HepG2 (cell line): Measurements from ENCODE around the gene IRAK2. TPM values are rescaled to one million over a fixed set of nuclear protein-coding genes. Genes with fewer than 3 reads are reported as not detected.

Experiments
- BRCA1 ChIP-seq: sonication (generic); formaldehyde crosslinking; IDR thresholded peaks from 2 replicates; pipeline ENCODE4 v1.4.0; 2020; ENCODE audit warnings: missing genetic modification reagents
- CENPBD1 ChIP-seq: sonication (generic); formaldehyde crosslinking; IDR thresholded peaks from 2 replicates; pipeline ENCODE4 v1.8.0; 2022; ENCODE audit warnings: missing genetic modification reagents, low read depth, mild to moderate bottlenecking, borderline replicate concordance
- ELF3 ChIP-seq: IDR thresholded peaks from 2 replicates; pipeline ENCODE4 v1.6.1; 2016; ENCODE audit warnings: missing genetic modification reagents, missing compliant biosample characterization
- GATAD1 ChIP-seq: IDR thresholded peaks from 2 replicates; pipeline ENCODE4 v1.6.1; 2016; ENCODE audit warnings: missing genetic modification reagents, missing compliant biosample characterization
- GMEB1 ChIP-seq: sonication (generic); formaldehyde crosslinking; IDR thresholded peaks from 2 replicates; pipeline ENCODE4 v1.5.1; 2020; ENCODE audit warnings: missing genetic modification reagents, mild to moderate bottlenecking, borderline replicate concordance
- HBP1 ChIP-seq: IDR thresholded peaks from 2 replicates; pipeline ENCODE4 v1.6.1; 2016; ENCODE audit warnings: low read depth, control low read depth
- HIVEP1 ChIP-seq: sonication (generic); formaldehyde crosslinking; IDR thresholded peaks from 2 replicates; pipeline ENCODE4 v1.4.0; 2020; ENCODE audit warnings: mild to moderate bottlenecking, missing genetic modification reagents
- HNRNPH1 ChIP-seq: fragments of 200-400 bp; formaldehyde crosslinking; optimal IDR thresholded peaks from 2 replicates; pipeline ENCODE3; 2017; ENCODE audit warnings: mild to moderate bottlenecking, low read depth, low read length
- JUND ChIP-seq: sonication (generic); formaldehyde crosslinking; IDR thresholded peaks from 2 replicates; pipeline ENCODE4 v1.8.0; 2022; ENCODE audit warnings: mild to moderate bottlenecking, missing genetic modification reagents
- MAFF ChIP-seq: IDR thresholded peaks from 2 replicates; pipeline ENCODE4 v1.6.1; 2011; ENCODE audit warnings: low read depth, low read length, improper control_type of control experiment
- MAX ChIP-seq: IDR thresholded peaks from 2 replicates; pipeline ENCODE4 v1.6.1; 2012; ENCODE audit warnings: inconsistent platforms
- MBD4 ChIP-seq: IDR thresholded peaks from 2 replicates; pipeline ENCODE4 v1.6.1; 2012; ENCODE audit warnings: low read length, inconsistent platforms, borderline replicate concordance
- PHB2 ChIP-seq: fragments of 450-650 bp; IDR thresholded peaks from 2 replicates; pipeline ENCODE4 v1.6.1; 2018; ENCODE audit not compliant: partially characterized antibody
- RBFOX2 ChIP-seq: fragments of 200-400 bp; formaldehyde crosslinking; IDR thresholded peaks from 2 replicates; pipeline ENCODE4 v1.6.1; 2017; ENCODE audit warnings: low read depth, mild to moderate bottlenecking, low read length
- RCOR2 ChIP-seq: IDR thresholded peaks from 2 replicates; pipeline ENCODE4 v1.6.1; 2016; ENCODE audit warnings: missing biosample characterization, missing genetic modification reagents
- SMARCE1 ChIP-seq: fragments of 450-650 bp; IDR thresholded peaks from 2 replicates; pipeline ENCODE4 v1.6.1; 2017; ENCODE audit warnings: borderline replicate concordance
- TAF15 ChIP-seq: fragments of 200-400 bp; formaldehyde crosslinking; IDR thresholded peaks from one replicate; pipeline ENCODE4 v1.6.1; 2018; ENCODE audit warnings: mild to moderate bottlenecking, low read depth, low read length; ENCODE audit not compliant: poor library complexity, severe bottlenecking
- TP53 ChIP-seq: sonication (generic); formaldehyde crosslinking; conservative IDR thresholded peaks from 2 replicates; pipeline ENCODE4 v1.4.0; 2020; ENCODE audit warnings: missing genetic modification reagents
- U2AF2 ChIP-seq: fragments of 200-400 bp; formaldehyde crosslinking; IDR thresholded peaks from 2 replicates; pipeline ENCODE4 v1.6.1; 2017; ENCODE audit warnings: low read depth, mild to moderate bottlenecking, low read length
- ZKSCAN1 ChIP-seq: fragments of 150-350 bp; IDR thresholded peaks from 2 replicates; pipeline ENCODE4 v1.6.1; 2014; ENCODE audit warnings: low read length
- ZNF264 ChIP-seq: sonication (generic); formaldehyde crosslinking; IDR thresholded peaks from 2 replicates; pipeline ENCODE4 v1.4.0; 2020; ENCODE audit warnings: missing genetic modification reagents
- ZNF879 ChIP-seq: sonication (generic); formaldehyde crosslinking; IDR thresholded peaks from 2 replicates; pipeline ENCODE4 v1.8.1; 2023; ENCODE audit warnings: missing genetic modification reagents
- polyA plus RNA-seq, 8 experiments: library from polyadenylated mRNA; depleted of rRNA in 3 of 8; stranded (reverse) in 7 of 8; unstranded in 1 of 8; fragments of >200 nt; fragmentation: Illumina TruSeq in 4 of 8; extraction: Trizol in 4 of 8; gene quantifications; 2 replicates each; pipeline versions ENCODE4 v1.2.1 to v1.2.3, GENCODE V29; 2011 to 2016; ENCODE audit warnings: low read depth in 4 of 8, missing spikeins in 1 of 8, mixed read lengths in 1 of 8; ENCODE audit not compliant: insufficient read depth in 1 of 8
- total RNA-seq, 5 experiments: library from RNA; depleted of rRNA; stranded (reverse); fragments of >200 nt; fragmentation: Illumina TruSeq; extraction: Trizol; gene quantifications; 2 replicates each; pipeline ENCODE4 v1.2.3, GENCODE V29; 2016; ENCODE audit warnings: low read depth in 1 of 5
- TF ChIP-seq, protein P1 (sequence below): sonication (generic); formaldehyde crosslinking; IDR thresholded peaks from 2 replicates; pipeline ENCODE4 v1.5.0; 2020; ENCODE audit warnings: missing genetic modification reagents
- TF ChIP-seq, protein P2 (sequence below): sonication (generic); formaldehyde crosslinking; IDR thresholded peaks from 2 replicates; pipeline ENCODE4 v1.5.0; 2020; ENCODE audit warnings: mild to moderate bottlenecking, missing genetic modification reagents, borderline replicate concordance

IRAK2 gene
- total and polyA plus RNA-seq, 2 of the 13 experiments (the other 11 are each of a cell fraction or from before 2014, with no cell fraction given): 13.1 to 23.3 TPM

- no peak for TF ChIP-seq MBD4
- no peak for TF ChIP-seq TAF15
- peak; percentile 59; the same call in 1 of the 2 replicates for TF ChIP-seq ZNF264 (CRISPR knock-in tag)
- no peak for TF ChIP-seq BRCA1 (CRISPR knock-in tag)
- TF ChIP-seq, protein P1, sequence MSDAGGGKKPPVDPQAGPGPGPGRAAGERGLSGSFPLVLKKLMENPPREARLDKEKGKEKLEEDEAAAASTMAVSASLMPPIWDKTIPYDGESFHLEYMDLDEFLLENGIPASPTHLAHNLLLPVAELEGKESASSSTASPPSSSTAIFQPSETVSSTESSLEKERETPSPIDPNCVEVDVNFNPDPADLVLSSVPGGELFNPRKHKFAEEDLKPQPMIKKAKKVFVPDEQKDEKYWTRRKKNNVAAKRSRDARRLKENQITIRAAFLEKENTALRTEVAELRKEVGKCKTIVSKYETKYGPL (CRISPR knock-in tag): no peak
- TF ChIP-seq ZKSCAN1: no peak
- no peak for TF ChIP-seq U2AF2
- no peak for TF ChIP-seq HNRNPH1
- TF ChIP-seq GMEB1 (CRISPR knock-in tag): no peak; the same call in 1 of the 2 replicates
- TF ChIP-seq MAFF: no peak
- no peak for TF ChIP-seq CENPBD1 (CRISPR knock-in tag)
- peak; percentile 49; the same call in 1 of the 2 replicates for TF ChIP-seq GATAD1 (CRISPR knock-in tag)
- 0 out of 2 replicates have a peak, but pooled peaks have one; percentile 47 for TF ChIP-seq TP53 (CRISPR knock-in tag)
- no peak for TF ChIP-seq SMARCE1
- no peak for TF ChIP-seq ZNF879 (CRISPR knock-in tag)
- no peak; the same call in 1 of the 2 replicates for TF ChIP-seq MAX
- no peak for TF ChIP-seq PHB2
- TF ChIP-seq RCOR2: peak; percentile 40; the same call in 1 of the 2 replicates
- TF ChIP-seq HBP1 (CRISPR knock-in tag): peak; percentile 59; the same call in 1 of the 2 replicates
- peak; percentile 61 for TF ChIP-seq ELF3
- no peak for TF ChIP-seq JUND (CRISPR knock-in tag)
- TF ChIP-seq HIVEP1 (CRISPR knock-in tag): 0 out of 2 replicates have a peak, but pooled peaks have one; percentile 24
- no peak for TF ChIP-seq RBFOX2
- TF ChIP-seq, protein P2, sequence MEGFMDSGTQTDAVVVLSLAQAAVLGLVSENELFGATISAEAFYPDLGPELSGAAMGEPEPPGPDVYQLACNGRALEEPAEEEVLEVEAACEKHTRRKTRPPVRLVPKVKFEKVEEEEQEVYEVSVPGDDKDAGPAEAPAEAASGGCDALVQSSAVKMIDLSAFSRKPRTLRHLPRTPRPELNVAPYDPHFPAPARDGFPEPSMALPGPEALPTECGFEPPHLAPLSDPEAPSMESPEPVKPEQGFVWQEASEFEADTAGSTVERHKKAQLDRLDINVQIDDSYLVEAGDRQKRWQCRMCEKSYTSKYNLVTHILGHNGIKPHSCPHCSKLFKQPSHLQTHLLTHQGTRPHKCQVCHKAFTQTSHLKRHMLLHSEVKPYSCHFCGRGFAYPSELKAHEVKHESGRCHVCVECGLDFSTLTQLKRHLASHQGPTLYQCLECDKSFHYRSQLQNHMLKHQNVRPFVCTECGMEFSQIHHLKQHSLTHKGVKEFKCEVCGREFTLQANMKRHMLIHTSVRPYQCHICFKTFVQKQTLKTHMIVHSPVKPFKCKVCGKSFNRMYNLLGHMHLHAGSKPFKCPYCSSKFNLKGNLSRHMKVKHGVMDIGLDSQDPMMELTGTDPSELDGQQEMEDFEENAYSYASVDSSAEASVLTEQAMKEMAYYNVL: peak; percentile 83; the same call in 1 of the 2 replicates
These were observed 128.0 kb downstream of the IRAK2 start, which contains the start of gene GHRL (continued) for GRCh38 chr3:10292505-10293419.
